H54 (cell line): ENCODE data around the gene NCS1.
"Not testable (repeated sequence)": the region's sequence is repeated elsewhere in the genome, so short reads cannot be mapped to it uniquely, and the experiment has no call there.

Source experiments
- DNase-seq: peaks from one replicate; pipeline ENCODE4 v3.0.0; 2011; ENCODE audit warnings: low spot score, mixed read lengths; ENCODE audit not compliant: insufficient read length
- FAIRE-seq: peaks from 3 replicates; lab custom pipeline; 2011; peaks lifted over from hg19 to GRCh38; lab: Jason Lieb, UNC
- POLR2A ChIP-seq: IDR thresholded peaks from 2 replicates; pipeline ENCODE4 v1.6.1; 2011; ENCODE audit warnings: low read depth, mild to moderate bottlenecking, low read length

Gene NCS1

GRCh38 chr9:130262771-130263170 lies 90.6 kb downstream of the NCS1 start:
- DNase-seq: no peak
- no peak for FAIRE-seq
- TF ChIP-seq POLR2A: no peak

GRCh38 chr9:130263601-130264413 lies 91.6 kb downstream of the NCS1 start:
- no peak for FAIRE-seq
- no peak for TF ChIP-seq POLR2A

DNA sequence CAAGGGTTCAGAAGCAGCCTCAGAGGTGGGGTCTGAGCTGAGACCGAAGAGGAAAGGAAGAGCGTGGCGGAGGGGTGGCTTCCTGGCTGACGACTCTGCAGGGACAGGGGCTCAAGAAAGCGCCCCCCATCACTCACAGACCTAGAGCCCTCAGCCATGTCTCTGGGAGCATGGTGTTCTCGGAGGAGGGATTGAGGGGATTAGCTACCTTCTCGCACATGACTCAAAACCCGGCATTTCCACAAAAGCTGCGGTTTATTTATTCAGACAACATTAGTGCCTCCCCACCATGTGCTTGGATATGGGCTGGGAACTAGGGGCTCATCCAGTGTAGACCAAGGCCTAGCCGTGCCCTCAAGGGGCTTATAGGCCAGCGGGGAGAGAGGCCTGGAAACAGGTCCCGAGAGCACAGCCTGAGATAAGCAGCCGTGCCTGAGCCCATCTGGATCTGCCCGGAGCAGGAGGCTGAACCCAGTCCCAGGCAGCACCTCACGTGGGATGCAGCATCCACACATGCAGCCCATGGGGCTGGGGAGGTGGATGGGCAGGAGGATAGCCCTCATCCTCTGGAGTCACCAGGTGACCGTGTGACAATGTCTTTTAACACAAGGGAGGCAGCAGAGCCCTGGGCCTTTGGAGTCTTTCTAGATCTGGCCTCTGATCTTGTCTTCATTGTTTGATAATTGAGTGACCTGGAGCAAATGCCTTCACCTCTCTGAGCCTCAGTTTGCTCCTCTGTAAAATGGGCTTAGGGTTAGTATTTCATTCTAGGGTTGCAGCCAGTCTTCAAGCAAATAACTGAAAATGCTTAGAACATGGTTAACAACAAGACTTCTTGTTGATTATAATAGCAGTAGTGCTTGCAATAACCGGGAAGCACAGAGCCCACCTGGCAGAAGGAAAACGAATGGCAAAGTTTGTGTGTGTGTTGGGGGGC lies 92.5 kb downstream of the NCS1 start:
- no peak for FAIRE-seq
- no peak for TF ChIP-seq POLR2A
- DNase-seq: no peak

More at GRCh38 chr9:130263601-130264413, 91.6 kb downstream of the NCS1 start:
- no peak for DNase-seq

- DNase-seq: no peak
- FAIRE-seq: no peak
Observed at GRCh38 chr9:130265431-130266235, 93.4 kb downstream of the NCS1 start, which contains the start of gene HMCN2. Gene HMCN2, plus strand, starts transcription at chr9:130265760. Its CDS starts 119 bp downstream, at chr9:130265879.

DNA sequence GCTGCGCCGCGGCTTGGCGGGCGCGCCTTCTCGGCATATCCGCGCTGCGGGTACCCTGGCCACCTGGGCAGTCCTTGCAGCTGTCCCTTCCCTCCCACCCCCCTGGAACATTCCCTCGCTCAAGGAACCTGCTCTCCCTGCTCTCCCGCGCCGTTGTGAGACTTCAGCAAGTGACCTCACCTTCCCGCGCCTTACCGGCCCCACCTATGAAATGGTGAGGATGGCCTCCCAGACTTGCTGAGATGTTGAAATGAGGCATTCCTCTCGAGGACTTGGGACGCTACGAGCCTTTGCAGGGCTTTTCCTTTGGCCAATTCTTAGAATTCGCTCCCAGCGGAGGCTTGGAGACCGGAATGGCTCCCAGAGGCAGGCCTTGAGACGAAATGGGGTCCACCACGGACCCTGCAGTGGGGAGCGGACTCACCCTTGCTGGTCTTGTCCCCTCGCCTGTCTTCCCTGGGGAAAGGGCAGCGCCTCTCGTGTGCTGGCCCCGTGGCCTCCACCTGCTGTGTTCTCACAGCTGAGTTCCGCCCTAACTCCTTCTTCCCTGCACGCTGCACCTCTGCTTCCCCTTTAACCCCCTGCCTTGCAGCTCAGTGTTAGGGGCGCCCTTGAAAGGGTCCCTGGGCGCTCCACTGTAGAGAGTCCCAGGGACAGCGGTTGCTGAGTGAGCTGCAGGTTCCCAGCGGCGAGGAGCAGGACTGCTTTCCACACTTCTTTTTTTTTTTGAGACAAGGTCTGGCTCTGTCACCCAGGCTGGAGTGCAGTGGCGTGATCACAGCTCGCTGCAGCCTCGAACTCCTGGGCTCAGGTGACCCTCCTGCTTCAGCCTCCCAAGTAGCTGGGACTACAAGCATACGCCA lies 94.3 kb downstream of the NCS1 start:
- no peak for FAIRE-seq
- no peak for TF ChIP-seq POLR2A
- DNase-seq: no peak

More at GRCh38 chr9:130265431-130266235, 93.4 kb downstream of the NCS1 start, which contains the start of gene HMCN2:
- TF ChIP-seq POLR2A: no peak

DNA sequence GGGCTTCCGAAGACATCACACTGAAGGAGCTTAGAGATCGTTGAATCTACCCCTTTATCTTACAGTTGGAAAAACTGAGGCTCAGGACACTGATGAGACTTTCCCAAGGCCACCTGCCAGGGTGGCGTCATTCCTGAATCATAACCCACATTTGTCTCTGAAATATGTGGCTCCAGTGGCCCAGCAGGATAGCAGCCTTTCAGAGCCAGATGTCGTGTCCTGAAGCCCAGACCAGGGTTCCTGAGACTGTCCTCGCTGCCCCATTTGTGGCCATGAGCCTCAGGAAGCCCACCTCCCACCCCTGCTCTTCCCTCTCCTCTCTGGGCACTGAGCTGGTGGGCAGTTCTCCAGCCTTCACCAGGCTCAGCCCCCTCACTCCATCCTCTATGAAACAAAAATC lies 95.7 kb downstream of the NCS1 start:
- no peak for TF ChIP-seq POLR2A
- DNase-seq: no peak
- no peak for FAIRE-seq

DNA sequence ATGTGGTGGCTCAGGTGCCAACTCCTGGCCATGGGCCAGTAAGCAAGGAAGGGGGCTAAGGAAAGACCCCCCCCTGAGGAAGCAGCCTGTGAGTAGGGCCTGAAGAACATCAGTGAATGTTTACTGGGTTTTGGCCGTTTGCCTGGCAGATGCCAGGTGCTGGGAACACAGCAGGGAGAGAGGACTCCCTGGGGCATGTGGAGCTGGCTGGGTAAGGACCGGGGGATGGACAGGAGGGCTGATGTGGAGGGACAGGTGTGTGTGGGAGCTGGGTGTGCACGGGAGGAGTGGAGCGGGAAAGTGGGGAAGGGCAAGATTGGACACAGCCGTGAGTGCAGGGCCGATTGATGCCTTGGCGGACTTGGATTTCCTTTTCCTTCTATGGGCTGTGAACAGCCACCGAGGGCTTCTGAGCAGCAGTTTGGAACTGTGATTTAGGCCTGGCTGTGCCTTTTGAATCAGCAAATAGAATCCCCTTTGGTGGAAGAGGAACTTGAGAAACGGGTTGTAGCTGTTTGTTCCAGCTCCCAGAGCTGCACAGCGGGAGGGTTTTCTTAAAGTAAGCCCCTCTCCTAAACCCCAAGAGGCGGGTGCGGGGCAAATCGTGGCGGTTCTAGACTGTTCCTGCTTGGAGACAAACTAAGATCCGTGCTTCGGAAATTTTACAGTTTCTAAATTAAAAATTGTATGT lies 96.5 kb downstream of the NCS1 start:
- FAIRE-seq (no peak), DNase-seq (no peak)
- TF ChIP-seq POLR2A: no peak

DNA sequence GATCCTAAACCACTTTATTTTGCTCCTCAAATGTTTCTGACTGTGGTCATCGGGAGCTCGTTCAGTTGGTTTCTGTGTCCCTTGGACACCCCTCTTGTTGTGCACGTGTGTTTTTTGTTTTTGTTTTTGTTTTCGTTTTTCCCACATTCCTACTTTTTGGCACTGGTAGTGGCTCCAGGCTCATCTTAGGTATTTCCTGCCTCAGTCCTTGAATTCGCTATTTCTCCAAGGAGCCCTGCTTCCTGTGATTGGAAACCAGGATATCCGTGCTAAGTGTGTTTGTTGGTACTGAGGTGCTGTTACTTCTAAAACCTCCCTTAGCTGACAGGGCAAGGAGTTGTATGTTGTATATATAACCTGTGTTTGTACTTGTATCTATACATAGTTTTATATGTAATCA lies 99.3 kb downstream of the NCS1 start:
- no peak for FAIRE-seq
- no peak for TF ChIP-seq POLR2A

GRCh38 chr9:130275156-130275555 lies 103.0 kb downstream of the NCS1 start:
- no peak for TF ChIP-seq POLR2A
- DNase-seq (no peak), FAIRE-seq (no peak)

More for the DNA sequence above, 99.3 kb downstream of the NCS1 start:
- no peak for DNase-seq

DNA sequence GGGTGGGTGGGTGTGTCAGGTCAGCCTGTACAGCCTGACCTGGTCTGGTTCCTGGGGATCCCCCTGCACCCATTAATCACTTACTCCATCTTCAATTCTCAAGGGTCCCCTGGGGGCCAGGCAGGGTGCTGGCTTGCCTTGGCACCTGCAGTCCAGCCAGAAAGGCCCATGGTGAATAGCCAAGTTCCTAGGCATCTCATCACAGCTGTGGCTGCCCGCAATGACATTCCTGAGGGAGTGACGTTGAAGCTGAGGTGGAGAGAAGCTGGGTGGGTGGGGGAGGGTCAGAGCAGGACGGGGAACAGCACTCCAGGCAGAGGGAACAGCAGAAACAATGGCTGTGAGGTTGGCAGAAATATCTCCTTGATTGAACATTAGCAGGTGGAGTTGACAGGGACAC lies 103.9 kb downstream of the NCS1 start:
- no peak for FAIRE-seq
- DNase-seq: no peak
- no peak for TF ChIP-seq POLR2A

GRCh38 chr9:130276955-130277354 lies 104.8 kb downstream of the NCS1 start:
- TF ChIP-seq POLR2A: no peak
- DNase-seq: no peak
- FAIRE-seq: no peak

DNA sequence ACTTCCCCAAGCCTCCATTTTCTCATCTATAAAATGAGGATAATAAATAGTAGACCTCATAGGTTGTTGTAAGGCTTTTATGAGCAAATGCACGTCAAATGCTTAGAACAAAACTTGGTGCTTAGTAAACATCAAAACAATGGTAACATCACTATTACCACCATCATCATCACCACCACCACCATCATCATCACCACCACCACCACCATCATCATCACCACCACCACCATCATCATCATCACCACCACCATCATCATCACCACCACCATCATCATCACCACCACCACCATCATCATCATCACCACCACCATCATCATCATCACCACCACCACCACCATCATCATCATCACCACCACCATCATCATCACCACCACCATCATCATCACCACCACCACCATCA lies 105.3 kb downstream of the NCS1 start:
- not testable (repeated sequence) for FAIRE-seq, DNase-seq
